SK-N-SH treated with all-trans-retinoic acid at 6 μM for 48 hours (cell line): ENCODE data around the gene NDP.

Source experiments
- ATAC-seq: fragments of 200-7000 bp; cut with Tn5 transposase; 3 replicates; pipeline ENCODE4 v1.9.1; 2020; ENCODE audit warnings: mild to moderate bottlenecking, moderate library complexity
- BACH2 ChIP-seq: fragments of 250-450 bp; sonication (Bioruptor Pico); IDR thresholded peaks from 2 replicates; pipeline ENCODE4 v1.9.0; 2021; ENCODE audit warnings: mild to moderate bottlenecking, borderline replicate concordance
- CREB5 ChIP-seq: fragments of 250-450 bp; sonication (Bioruptor Pico); IDR thresholded peaks from 2 replicates; pipeline ENCODE4 v1.5.1; 2020; ENCODE audit warnings: low read depth, mild to moderate bottlenecking, moderate library complexity
- CSDC2 ChIP-seq: fragments of 250-450 bp; sonication (Bioruptor Pico); IDR thresholded peaks from 2 replicates; pipeline ENCODE4 v1.5.0; 2020; ENCODE audit warnings: mild to moderate bottlenecking, moderate library complexity
- CSRNP3 ChIP-seq: fragments of 250-450 bp; sonication (Bioruptor Pico); IDR thresholded peaks from 2 replicates; pipeline ENCODE4 v1.5.1; 2021; ENCODE audit warnings: mild to moderate bottlenecking, moderate library complexity
- ESRRG ChIP-seq: fragments of 250-450 bp; sonication (Bioruptor Pico); IDR thresholded peaks from 2 replicates; pipeline ENCODE4 v1.6.1; 2021; ENCODE audit warnings: mild to moderate bottlenecking
- GLIS3 ChIP-seq: fragments of 250-450 bp; sonication (Bioruptor Pico); IDR thresholded peaks from 2 replicates; pipeline ENCODE4 v1.5.0; 2020; ENCODE audit warnings: mild to moderate bottlenecking, moderate library complexity
- ISL1 ChIP-seq: fragments of 250-450 bp; sonication (Bioruptor Pico); IDR thresholded peaks from 2 replicates; pipeline ENCODE4 v2.1.2; 2022; ENCODE audit warnings: mild to moderate bottlenecking, moderate library complexity
- OSR1 ChIP-seq: fragments of 250-450 bp; sonication (Bioruptor Pico); IDR thresholded peaks from 2 replicates; pipeline ENCODE4 v1.8.0; 2022; ENCODE audit warnings: moderate library complexity, mild to moderate bottlenecking, inconsistent platforms
- PATZ1 ChIP-seq: fragments of 250-450 bp; sonication (Bioruptor Pico); IDR thresholded peaks from 2 replicates; pipeline ENCODE4 v1.8.0; 2020; ENCODE audit warnings: mild to moderate bottlenecking, moderate library complexity, borderline replicate concordance
- POU6F1 ChIP-seq: fragments of 250-450 bp; sonication (Bioruptor Pico); IDR thresholded peaks from 2 replicates; pipeline ENCODE4 v1.8.0; 2021; ENCODE audit warnings: low read depth, mild to moderate bottlenecking, moderate library complexity, borderline replicate concordance
- PPARA ChIP-seq: fragments of 250-450 bp; sonication (Bioruptor Pico); IDR thresholded peaks from 2 replicates; pipeline ENCODE4 v1.5.0; 2020; ENCODE audit warnings: mild to moderate bottlenecking, borderline replicate concordance
- RARB ChIP-seq: fragments of 250-450 bp; sonication (Bioruptor Pico); IDR thresholded peaks from 2 replicates; pipeline ENCODE4 v1.8.0; 2021; ENCODE audit warnings: mild to moderate bottlenecking, moderate library complexity
- SNAI2 ChIP-seq: fragments of 250-450 bp; sonication (Bioruptor Pico); IDR thresholded peaks from 2 replicates; pipeline ENCODE4 v1.5.0; 2020; ENCODE audit warnings: mild to moderate bottlenecking, moderate library complexity
- TOX ChIP-seq: fragments of 250-450 bp; sonication (Bioruptor Pico); IDR thresholded peaks from 2 replicates; pipeline ENCODE4 v1.8.0; 2021; ENCODE audit warnings: mild to moderate bottlenecking, moderate library complexity, borderline replicate concordance
- TSHZ2 ChIP-seq: fragments of 250-450 bp; sonication (Bioruptor Pico); IDR thresholded peaks from 2 replicates; pipeline ENCODE4 v1.5.0; 2020; ENCODE audit warnings: mild to moderate bottlenecking, moderate library complexity
- ZC3H10 ChIP-seq: fragments of 250-450 bp; sonication (Bioruptor Pico); IDR thresholded peaks from 2 replicates; pipeline ENCODE4 v1.5.1; 2021; ENCODE audit warnings: mild to moderate bottlenecking, moderate library complexity
- ZFP3 ChIP-seq: fragments of 250-450 bp; sonication (Bioruptor Pico); IDR thresholded peaks from 2 replicates; pipeline ENCODE4 v1.5.0; 2020; ENCODE audit warnings: mild to moderate bottlenecking, moderate library complexity
- ZFP30 ChIP-seq: fragments of 450-650 bp; formaldehyde crosslinking; IDR thresholded peaks from 2 replicates; pipeline ENCODE4 v1.5.0; 2022; ENCODE audit warnings: mild to moderate bottlenecking, moderate library complexity
- ZNF565 ChIP-seq: fragments of 450-650 bp; formaldehyde crosslinking; conservative IDR thresholded peaks from 2 replicates; pipeline ENCODE4 v1.5.0; 2020; ENCODE audit warnings: low read depth, mild to moderate bottlenecking, moderate library complexity
- ZNF70 ChIP-seq: fragments of 450-650 bp; formaldehyde crosslinking; IDR thresholded peaks from 2 replicates; pipeline ENCODE4 v1.5.0; 2020; ENCODE audit warnings: mild to moderate bottlenecking, moderate library complexity
- ZNF8 ChIP-seq: fragments of 450-650 bp; formaldehyde crosslinking; IDR thresholded peaks from 2 replicates; pipeline ENCODE4 v1.5.0; 2020; ENCODE audit warnings: mild to moderate bottlenecking, moderate library complexity

Gene NDP

GRCh38 chrX:43962636-43963035, 10.6 kb downstream of the NDP start (continued):
- TF ChIP-seq OSR1 (CRISPR knock-in tag) (no peak), SNAI2 (no peak), ZFP3 (CRISPR knock-in tag) (no peak)

GRCh38 chrX:43961699-43962098, 11.5 kb downstream of the NDP start:
- ATAC-seq: no peak

GRCh38 chrX:43958529-43958928, 14.7 kb downstream of the NDP start:
- ATAC-seq: peak; percentile 99
- TF ChIP-seq ZFP30: no peak
- TF ChIP-seq CSRNP3 (CRISPR knock-in tag): no peak
- no peak for TF ChIP-seq ZNF565 (CRISPR knock-in tag)
- TF ChIP-seq PPARA (CRISPR knock-in tag): no peak
- TF ChIP-seq ZNF8 (CRISPR knock-in tag): no peak
- TF ChIP-seq GLIS3 (CRISPR knock-in tag): no peak
- TF ChIP-seq BACH2 (CRISPR knock-in tag): no peak
- no peak for TF ChIP-seq POU6F1 (CRISPR knock-in tag)
- TF ChIP-seq OSR1 (CRISPR knock-in tag): no peak
- TF ChIP-seq CREB5 (CRISPR knock-in tag): no peak
- TF ChIP-seq ZC3H10 (CRISPR knock-in tag): no peak
- no peak for TF ChIP-seq RARB
- no peak for TF ChIP-seq ESRRG (CRISPR knock-in tag)

More at GRCh38 chrX:43961699-43962098, 11.5 kb downstream of the NDP start:
- TF ChIP-seq ZC3H10 (CRISPR knock-in tag) (no peak), BACH2 (CRISPR knock-in tag) (no peak), RARB (no peak), PATZ1 (CRISPR knock-in tag) (no peak), CSRNP3 (CRISPR knock-in tag) (no peak), ISL1 (CRISPR knock-in tag) (no peak), TSHZ2 (CRISPR knock-in tag) (no peak), ZFP3 (CRISPR knock-in tag) (no peak), ZNF8 (CRISPR knock-in tag) (no peak), CSDC2 (no peak), ZNF70 (CRISPR knock-in tag) (no peak), ESRRG (CRISPR knock-in tag) (no peak), ZFP30 (no peak), TOX (CRISPR knock-in tag) (no peak)
